ENCODE results near the gene JAKMIP3.

DNA sequence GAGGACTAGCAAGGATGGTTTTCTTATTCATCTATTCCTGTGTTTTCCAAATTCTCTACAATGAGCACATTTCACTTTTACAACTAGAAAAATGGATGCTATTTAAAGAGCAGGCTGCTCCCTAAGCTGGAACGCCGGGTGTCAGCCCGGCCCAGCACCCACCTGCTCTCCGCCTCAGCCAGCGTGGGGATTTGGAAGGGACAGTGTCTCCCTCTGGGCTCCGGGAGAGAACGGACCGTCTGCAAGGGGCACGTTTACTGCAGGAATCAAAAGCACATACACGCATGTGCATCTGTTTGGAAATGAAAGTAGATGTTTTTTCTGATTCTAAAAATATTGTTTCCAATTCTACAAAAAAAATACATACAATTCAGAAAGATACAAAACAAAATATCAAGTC, 2.3 kb upstream of the JAKMIP3 start:
- TF ChIP-seq, protein P1, sequence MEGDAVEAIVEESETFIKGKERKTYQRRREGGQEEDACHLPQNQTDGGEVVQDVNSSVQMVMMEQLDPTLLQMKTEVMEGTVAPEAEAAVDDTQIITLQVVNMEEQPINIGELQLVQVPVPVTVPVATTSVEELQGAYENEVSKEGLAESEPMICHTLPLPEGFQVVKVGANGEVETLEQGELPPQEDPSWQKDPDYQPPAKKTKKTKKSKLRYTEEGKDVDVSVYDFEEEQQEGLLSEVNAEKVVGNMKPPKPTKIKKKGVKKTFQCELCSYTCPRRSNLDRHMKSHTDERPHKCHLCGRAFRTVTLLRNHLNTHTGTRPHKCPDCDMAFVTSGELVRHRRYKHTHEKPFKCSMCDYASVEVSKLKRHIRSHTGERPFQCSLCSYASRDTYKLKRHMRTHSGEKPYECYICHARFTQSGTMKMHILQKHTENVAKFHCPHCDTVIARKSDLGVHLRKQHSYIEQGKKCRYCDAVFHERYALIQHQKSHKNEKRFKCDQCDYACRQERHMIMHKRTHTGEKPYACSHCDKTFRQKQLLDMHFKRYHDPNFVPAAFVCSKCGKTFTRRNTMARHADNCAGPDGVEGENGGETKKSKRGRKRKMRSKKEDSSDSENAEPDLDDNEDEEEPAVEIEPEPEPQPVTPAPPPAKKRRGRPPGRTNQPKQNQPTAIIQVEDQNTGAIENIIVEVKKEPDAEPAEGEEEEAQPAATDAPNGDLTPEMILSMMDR (IDR thresholded peaks at IDR 0.05): no peak
- no peak for TF ChIP-seq POLR2A (IDR thresholded peaks at IDR 0.05)

All from uterus (tissue), 2 donors.